ENCODE results near the gene PDZRN4. TPM values are rescaled to one million over a fixed set of nuclear protein-coding genes. Genes with fewer than 3 reads are reported as not detected.
"Not testable (repeated sequence)": the region's sequence is repeated elsewhere in the genome, so short reads cannot be mapped to it uniquely, and the experiment has no call there.

The PDZRN4 gene
- polyA plus RNA-seq, 1 donor from 2014 or later: 46.7 TPM

DNA sequence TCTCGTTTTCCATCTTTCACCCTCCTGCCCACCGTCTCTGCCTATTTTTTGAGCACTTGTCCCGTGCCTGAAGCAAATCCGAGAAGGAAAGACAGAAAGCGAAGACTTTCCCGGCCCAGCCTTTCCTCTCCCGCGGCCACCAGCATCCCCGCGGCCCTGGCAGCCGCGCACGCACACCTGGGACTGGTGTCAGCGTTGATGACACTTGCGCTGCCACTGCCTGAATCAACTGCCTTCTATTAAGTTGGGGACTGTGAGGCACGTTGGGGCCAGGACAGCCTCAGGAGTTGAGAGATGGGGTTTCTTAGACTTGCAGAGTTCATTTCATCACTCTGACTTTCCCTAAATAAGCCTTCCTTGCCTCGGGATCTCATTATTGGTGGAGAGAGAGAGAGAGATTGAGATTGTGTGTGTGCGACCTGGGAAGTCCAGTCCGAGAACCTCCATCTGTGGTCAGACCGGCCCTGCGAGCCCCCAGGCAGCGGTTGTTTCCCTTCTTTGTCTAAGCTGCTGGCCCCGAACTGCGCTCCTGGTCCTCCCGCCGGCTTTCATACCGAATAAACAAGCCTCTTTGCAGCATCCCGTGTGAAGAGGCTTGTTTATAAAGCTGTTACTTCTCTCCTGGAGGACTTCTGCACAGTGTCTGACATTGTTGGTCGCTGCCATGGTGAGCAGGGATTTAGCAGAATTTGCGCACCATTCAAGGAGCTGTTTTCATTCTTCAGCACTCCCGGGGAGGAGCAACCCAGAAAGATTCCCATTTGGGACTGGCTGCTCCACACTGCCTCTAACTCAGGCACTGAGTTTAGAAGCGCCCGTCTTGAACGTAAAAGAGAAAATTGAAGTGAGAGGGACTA is 1.5 kb downstream of the PDZRN4 start:
- H3K9ac ChIP-seq (ENCODE audit: low read length): no peak overlapping the region
- H3K27ac ChIP-seq (ENCODE audit: low read length): no peak overlapping the region
- no peaks in the 10 kb centered on the region for H4K20me1 ChIP-seq (ENCODE audit: insufficient read depth)

DNA sequence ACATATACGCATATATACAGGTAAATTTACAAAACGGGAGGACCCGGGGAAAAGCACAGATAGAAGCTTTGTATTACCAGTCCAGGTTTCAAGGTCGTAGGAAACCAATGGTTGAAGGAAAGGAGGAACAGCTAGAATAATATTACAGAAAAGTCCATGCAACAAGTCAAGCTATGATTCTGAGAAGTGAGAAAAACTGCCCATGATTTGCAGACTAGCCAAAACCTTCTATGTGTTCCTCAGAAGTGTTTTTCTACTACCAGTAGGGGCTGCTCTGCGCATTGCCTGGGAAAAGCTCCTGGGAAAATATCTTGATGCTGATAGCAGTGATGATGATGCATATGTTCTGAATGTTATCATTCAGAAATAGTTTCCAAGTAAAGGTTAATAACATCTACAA is 2.2 kb downstream of the PDZRN4 start:
- Histone ChIP-seq H3K79me2 (replicated peaks; ENCODE audit: insufficient read depth, low read length) (no peaks in the 10 kb centered on the region), H3K4me2 (ENCODE audit: low read length) (no peak overlapping the region), H3K9me2 (ENCODE audit: insufficient read depth, low read length) (no peaks in the 10 kb centered on the region), H3K36me3 (ENCODE audit: insufficient read depth, low read length) (no peaks in the 10 kb centered on the region), H4K20me1 (ENCODE audit: insufficient read depth) (no peaks in the 10 kb centered on the region), H3K9me3 (ENCODE audit: low read length) (no peaks in the 10 kb centered on the region), H3K9ac (ENCODE audit: low read length) (no peak overlapping the region), H3K4me3 (ENCODE audit: low read length) (no peak overlapping the region), H3K27ac (ENCODE audit: low read length) (no peak overlapping the region), H3K27me3 (ENCODE audit: insufficient read depth, low read depth, low read length) (peaks cover 48% of the 10 kb centered on the region), H2AFZ (ENCODE audit: low read depth, low read length) (no peak overlapping the region), H3F3A (ENCODE audit: insufficient read depth, low read length, poor library complexity, severe bottlenecking) (no peaks in the 10 kb centered on the region)
- TF ChIP-seq, protein P1, sequence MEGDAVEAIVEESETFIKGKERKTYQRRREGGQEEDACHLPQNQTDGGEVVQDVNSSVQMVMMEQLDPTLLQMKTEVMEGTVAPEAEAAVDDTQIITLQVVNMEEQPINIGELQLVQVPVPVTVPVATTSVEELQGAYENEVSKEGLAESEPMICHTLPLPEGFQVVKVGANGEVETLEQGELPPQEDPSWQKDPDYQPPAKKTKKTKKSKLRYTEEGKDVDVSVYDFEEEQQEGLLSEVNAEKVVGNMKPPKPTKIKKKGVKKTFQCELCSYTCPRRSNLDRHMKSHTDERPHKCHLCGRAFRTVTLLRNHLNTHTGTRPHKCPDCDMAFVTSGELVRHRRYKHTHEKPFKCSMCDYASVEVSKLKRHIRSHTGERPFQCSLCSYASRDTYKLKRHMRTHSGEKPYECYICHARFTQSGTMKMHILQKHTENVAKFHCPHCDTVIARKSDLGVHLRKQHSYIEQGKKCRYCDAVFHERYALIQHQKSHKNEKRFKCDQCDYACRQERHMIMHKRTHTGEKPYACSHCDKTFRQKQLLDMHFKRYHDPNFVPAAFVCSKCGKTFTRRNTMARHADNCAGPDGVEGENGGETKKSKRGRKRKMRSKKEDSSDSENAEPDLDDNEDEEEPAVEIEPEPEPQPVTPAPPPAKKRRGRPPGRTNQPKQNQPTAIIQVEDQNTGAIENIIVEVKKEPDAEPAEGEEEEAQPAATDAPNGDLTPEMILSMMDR (IDR thresholded peaks at IDR 0.05; ENCODE audit: poor library complexity, severe bottlenecking): peak; percentile 69
- TF ChIP-seq POLR2AphosphoS5 (IDR thresholded peaks at IDR 0.05) (no peak), RAD21 (conservative IDR thresholded peaks at IDR 0.05) (peak; percentile 66), EZH2 (IDR thresholded peaks at IDR 0.05; ENCODE audit: borderline replicate concordance, insufficient read depth, low read length, poor library complexity, severe bottlenecking) (no peak)
- TF ChIP-seq, protein P2, sequence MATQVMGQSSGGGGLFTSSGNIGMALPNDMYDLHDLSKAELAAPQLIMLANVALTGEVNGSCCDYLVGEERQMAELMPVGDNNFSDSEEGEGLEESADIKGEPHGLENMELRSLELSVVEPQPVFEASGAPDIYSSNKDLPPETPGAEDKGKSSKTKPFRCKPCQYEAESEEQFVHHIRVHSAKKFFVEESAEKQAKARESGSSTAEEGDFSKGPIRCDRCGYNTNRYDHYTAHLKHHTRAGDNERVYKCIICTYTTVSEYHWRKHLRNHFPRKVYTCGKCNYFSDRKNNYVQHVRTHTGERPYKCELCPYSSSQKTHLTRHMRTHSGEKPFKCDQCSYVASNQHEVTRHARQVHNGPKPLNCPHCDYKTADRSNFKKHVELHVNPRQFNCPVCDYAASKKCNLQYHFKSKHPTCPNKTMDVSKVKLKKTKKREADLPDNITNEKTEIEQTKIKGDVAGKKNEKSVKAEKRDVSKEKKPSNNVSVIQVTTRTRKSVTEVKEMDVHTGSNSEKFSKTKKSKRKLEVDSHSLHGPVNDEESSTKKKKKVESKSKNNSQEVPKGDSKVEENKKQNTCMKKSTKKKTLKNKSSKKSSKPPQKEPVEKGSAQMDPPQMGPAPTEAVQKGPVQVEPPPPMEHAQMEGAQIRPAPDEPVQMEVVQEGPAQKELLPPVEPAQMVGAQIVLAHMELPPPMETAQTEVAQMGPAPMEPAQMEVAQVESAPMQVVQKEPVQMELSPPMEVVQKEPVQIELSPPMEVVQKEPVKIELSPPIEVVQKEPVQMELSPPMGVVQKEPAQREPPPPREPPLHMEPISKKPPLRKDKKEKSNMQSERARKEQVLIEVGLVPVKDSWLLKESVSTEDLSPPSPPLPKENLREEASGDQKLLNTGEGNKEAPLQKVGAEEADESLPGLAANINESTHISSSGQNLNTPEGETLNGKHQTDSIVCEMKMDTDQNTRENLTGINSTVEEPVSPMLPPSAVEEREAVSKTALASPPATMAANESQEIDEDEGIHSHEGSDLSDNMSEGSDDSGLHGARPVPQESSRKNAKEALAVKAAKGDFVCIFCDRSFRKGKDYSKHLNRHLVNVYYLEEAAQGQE (IDR thresholded peaks at IDR 0.05; ENCODE audit: borderline replicate concordance): no peak

More for the DNA sequence above, 1.5 kb downstream of the PDZRN4 start:
- Histone ChIP-seq H3K79me2 (replicated peaks; ENCODE audit: insufficient read depth, low read length) (no peaks in the 10 kb centered on the region), H3F3A (ENCODE audit: insufficient read depth, low read length, poor library complexity, severe bottlenecking) (no peaks in the 10 kb centered on the region), H3K27me3 (ENCODE audit: insufficient read depth, low read depth, low read length) (peaks cover 48% of the 10 kb centered on the region), H2AFZ (ENCODE audit: low read depth, low read length) (no peak overlapping the region), H3K9me3 (ENCODE audit: low read length) (no peaks in the 10 kb centered on the region), H3K36me3 (ENCODE audit: insufficient read depth, low read length) (no peaks in the 10 kb centered on the region), H3K9me2 (ENCODE audit: insufficient read depth, low read length) (no peaks in the 10 kb centered on the region), H3K4me3 (ENCODE audit: low read length) (peak overlapping the region; percentile 54), H3K4me2 (ENCODE audit: low read length) (no peak overlapping the region)
- TF ChIP-seq, protein P2 (IDR thresholded peaks at IDR 0.05; ENCODE audit: borderline replicate concordance): no peak
- TF ChIP-seq POLR2AphosphoS5 (IDR thresholded peaks at IDR 0.05) (no peak), RAD21 (conservative IDR thresholded peaks at IDR 0.05) (no peak)

DNA sequence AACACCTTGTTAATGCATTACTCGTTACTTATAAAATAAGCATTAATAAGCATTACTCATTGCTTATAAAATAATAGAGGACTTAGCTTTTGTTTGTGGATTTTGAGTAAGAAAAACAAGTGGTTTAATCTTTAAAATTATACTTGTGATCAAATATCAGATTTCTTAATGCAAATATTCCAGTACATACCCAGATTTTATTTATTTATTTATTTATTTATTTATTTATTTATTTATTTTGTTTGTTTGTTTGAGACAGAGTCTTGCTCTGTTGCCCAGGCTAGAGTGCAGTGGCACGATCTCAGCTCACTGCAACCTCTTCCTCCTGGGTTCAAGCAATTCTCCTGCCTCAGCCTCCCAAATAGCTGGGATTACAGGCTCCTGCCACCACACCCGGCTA is 3.4 kb downstream of the PDZRN4 start:
- not testable (repeated sequence) for H3K9me3 ChIP-seq (ENCODE audit: low read length); H3K4me2 ChIP-seq (ENCODE audit: low read length); H3K27ac ChIP-seq (ENCODE audit: low read length); H4K20me1 ChIP-seq (ENCODE audit: insufficient read depth); H3F3A ChIP-seq (ENCODE audit: insufficient read depth, low read length, poor library complexity, severe bottlenecking); H3K36me3 ChIP-seq (ENCODE audit: insufficient read depth, low read length); H3K9ac ChIP-seq (ENCODE audit: low read length); H3K4me3 ChIP-seq (ENCODE audit: low read length); H3K79me2 ChIP-seq (replicated peaks; ENCODE audit: insufficient read depth, low read length); H2AFZ ChIP-seq (ENCODE audit: low read depth, low read length); H3K9me2 ChIP-seq (ENCODE audit: insufficient read depth, low read length)
- peaks cover 46% of the 10 kb centered on the region for H3K27me3 ChIP-seq (ENCODE audit: insufficient read depth, low read depth, low read length)
